ENCODE data around the gene IMPG2. TPM values are rescaled to one million over a fixed set of nuclear protein-coding genes. Genes with fewer than 3 reads are reported as not detected.

IMPG2 gene
- total RNA-seq, 1 donor from 2014 or later = 0.99 TPM

- no peak for DNase-seq (ENCODE audit: low read depth in 2 of 2)
Observed at GRCh38 chr3:101240719-101241399, 79.5 kb downstream of the IMPG2 start.

GRCh38 chr3:101235048-101235447 is 85.3 kb downstream of the IMPG2 start:
- DNase-seq (ENCODE audit: low read depth in 2 of 2) = no peak

- no peak for DNase-seq (ENCODE audit: low read depth in 2 of 2)
Observed at GRCh38 chr3:101230618-101231017, 89.8 kb downstream of the IMPG2 start.

GRCh38 chr3:101229681-101230080 is 90.7 kb downstream of the IMPG2 start:
- peak; percentile 23 to 37 for DNase-seq (ENCODE audit: low read depth in 2 of 2)

- DNase-seq (ENCODE audit: low read depth in 2 of 2) = no peak
Observed at GRCh38 chr3:101228441-101228840, 91.9 kb downstream of the IMPG2 start.

- DNase-seq (ENCODE audit: low read depth in 2 of 2) = no peak
Observed at GRCh38 chr3:101224739-101225138, 95.6 kb downstream of the IMPG2 start.

GRCh38 chr3:101223016-101223415 is 97.4 kb downstream of the IMPG2 start:
- DNase-seq (ENCODE audit: low read depth in 2 of 2) = no peak

- DNase-seq (ENCODE audit: low read depth in 2 of 2) = no peak
Observed at GRCh38 chr3:101219842-101220560, 100.4 kb downstream of the IMPG2 start.

- no peak for DNase-seq (ENCODE audit: low read depth in 2 of 2)
Observed at GRCh38 chr3:101217472-101218245, 102.7 kb downstream of the IMPG2 start.

GRCh38 chr3:101216710-101217465 is 103.5 kb downstream of the IMPG2 start:
- DNase-seq (ENCODE audit: low read depth in 2 of 2) = no peak

- no peak for DNase-seq (ENCODE audit: low read depth in 2 of 2)
Observed at GRCh38 chr3:101212730-101213129, 107.6 kb downstream of the IMPG2 start.

- peak in 1 of 2 donors; percentile 64 for DNase-seq (ENCODE audit: low read depth in 2 of 2)
Observed at GRCh38 chr3:101204246-101204645, 116.1 kb downstream of the IMPG2 start.

- DNase-seq (ENCODE audit: low read depth in 2 of 2) = peak in 1 of 2 donors; percentile 38
Observed at GRCh38 chr3:101203411-101203810, 117.0 kb downstream of the IMPG2 start.

- no peak for DNase-seq (ENCODE audit: low read depth in 2 of 2)
Observed at GRCh38 chr3:101202640-101203039, 117.7 kb downstream of the IMPG2 start.

GRCh38 chr3:101200461-101200860 is 119.9 kb downstream of the IMPG2 start:
- peak; percentile 15 to 79 for DNase-seq (ENCODE audit: low read depth in 2 of 2)

- peak; percentile 81 to 82 for DNase-seq (ENCODE audit: low read depth in 2 of 2)
Observed at GRCh38 chr3:101195951-101196713, 124.2 kb downstream of the IMPG2 start.

GRCh38 chr3:101194392-101194791 is 126.0 kb downstream of the IMPG2 start:
- DNase-seq (ENCODE audit: low read depth in 2 of 2) = no peak

- DNase-seq (ENCODE audit: low read depth in 2 of 2) = peak in 1 of 2 donors; percentile 49
Observed at GRCh38 chr3:101193957-101194356, 126.4 kb downstream of the IMPG2 start.

- no peak for DNase-seq (ENCODE audit: low read depth in 2 of 2)
Observed at GRCh38 chr3:101189796-101190195, 130.6 kb downstream of the IMPG2 start.

GRCh38 chr3:101189176-101189575 is 131.2 kb downstream of the IMPG2 start:
- DNase-seq (ENCODE audit: low read depth in 2 of 2) = no peak

GRCh38 chr3:101185341-101185740 is 135.0 kb downstream of the IMPG2 start:
- DNase-seq (ENCODE audit: low read depth in 2 of 2) = peak in 1 of 2 donors; percentile 46
